ENCODE data around the gene ADAMTSL1. TPM values are rescaled to one million over a fixed set of nuclear protein-coding genes. Genes with fewer than 3 reads are reported as not detected.

ADAMTSL1 gene
- total RNA-seq, 1 experiment from 2014 or later, result not detected

- Histone ChIP-seq H3K4me1 (ENCODE audit: control insufficient read depth, insufficient read depth, low read length) (no peaks in the 10 kb centered on the region), H3K9me3 (ENCODE audit: control insufficient read depth, insufficient read depth, low read depth, low read length) (no peaks in the 10 kb centered on the region), H3K27ac (ENCODE audit: low read length) (no peak overlapping the region), H3K27me3 (ENCODE audit: control insufficient read depth, insufficient read depth, low read length) (no peaks in the 10 kb centered on the region), H3K4me3 (ENCODE audit: low read depth in 2 of 2, low read length in 2 of 2) (no peak overlapping the region), H3K36me3 (ENCODE audit: control insufficient read depth, insufficient read depth, low read length) (no peaks in the 10 kb centered on the region)
- ATAC-seq, result no peak
- intact Hi-C loops (cut with micrococcal nuclease; ENCODE audit: unreplicated experiment) (no loop called here), in situ Hi-C loops (cut with HindIII; ENCODE audit: low pct_unique_long_range_greater_than_20kb, low sequenced_read_pairs) (no loop called here)
- BruUV-seq (replicated peaks), result no TSS peak
- TF ChIP-seq REST (IDR thresholded peaks at IDR 0.05; ENCODE audit: insufficient read depth in 1 of 2, low read depth in 2 of 2, low read length in 1 of 2) (no peak), TCF7L2 (IDR thresholded peaks at IDR 0.05; ENCODE audit: low read depth, low read length) (no peak), SIN3A (IDR thresholded peaks at IDR 0.05; ENCODE audit: borderline replicate concordance, insufficient read depth, low read depth, low read length) (no peak), CTCF (IDR thresholded peaks at IDR 0.05) (no peak), POLR2AphosphoS5 (IDR thresholded peaks at IDR 0.05; ENCODE audit: low read depth, low read length) (no peak)
- no peak for DNase-seq (ENCODE audit: low read depth, low spot score)
- ChIA-PET CTCF (no interaction called here), POLR2A (no interaction called here)
Measured at GRCh38 chr9:18428661-18429060, 45.3 kb upstream of the ADAMTSL1 start.

GRCh38 chr9:18429070-18429469 lies 44.9 kb upstream of the ADAMTSL1 start:
- Histone ChIP-seq H3K27ac (ENCODE audit: low read length) (no peak overlapping the region), H3K27me3 (ENCODE audit: control insufficient read depth, insufficient read depth, low read length) (no peaks in the 10 kb centered on the region), H3K9me3 (ENCODE audit: control insufficient read depth, insufficient read depth, low read depth, low read length) (no peaks in the 10 kb centered on the region), H3K36me3 (ENCODE audit: control insufficient read depth, insufficient read depth, low read length) (no peaks in the 10 kb centered on the region), H3K4me3 (ENCODE audit: low read depth in 2 of 2, low read length in 2 of 2) (no peak overlapping the region), H3K4me1 (ENCODE audit: control insufficient read depth, insufficient read depth, low read length) (no peaks in the 10 kb centered on the region)
- ATAC-seq (no peak), DNase-seq (ENCODE audit: low read depth, low spot score) (no peak)
- ChIA-PET POLR2A (no interaction called here), CTCF (no interaction called here)
- intact Hi-C loops (cut with micrococcal nuclease; ENCODE audit: unreplicated experiment), result no loop called here
- TF ChIP-seq POLR2AphosphoS5 (IDR thresholded peaks at IDR 0.05; ENCODE audit: low read depth, low read length), result no peak
- TF ChIP-seq SIN3A (IDR thresholded peaks at IDR 0.05; ENCODE audit: borderline replicate concordance, insufficient read depth, low read depth, low read length), result no peak
- TF ChIP-seq TCF7L2 (IDR thresholded peaks at IDR 0.05; ENCODE audit: low read depth, low read length), result no peak
- TF ChIP-seq REST (IDR thresholded peaks at IDR 0.05; ENCODE audit: insufficient read depth in 1 of 2, low read depth in 2 of 2, low read length in 1 of 2), result no peak
- no peak for TF ChIP-seq CTCF (IDR thresholded peaks at IDR 0.05)
- in situ Hi-C loops (cut with HindIII; ENCODE audit: low pct_unique_long_range_greater_than_20kb, low sequenced_read_pairs), result no loop called here
- no TSS peak for BruUV-seq (replicated peaks)

Data from Panc1 (cell line).